22Rv1 (cell line): ENCODE measurements around the gene EIF5B.

Source experiments
- CTCF ChIP-seq: fragments of 450-650 bp; IDR thresholded peaks from 2 replicates; pipeline ENCODE4 v1.5.1; 2017; ENCODE audit warnings: mild to moderate bottlenecking
- ZFX ChIP-seq: fragments of 450-650 bp; IDR thresholded peaks from 2 replicates; pipeline ENCODE4 v1.6.1; 2017; ENCODE audit warnings: antibody characterized with exemption, borderline replicate concordance

GRCh38 chr2:99350194-99350593 is 13.0 kb downstream of the EIF5B start:
- no peak for TF ChIP-seq CTCF
- no peak for TF ChIP-seq ZFX
